Naive thymus-derived CD8-positive, alpha-beta T cell (primary cell): ENCODE results near the gene KDM7A. TPM values are rescaled to one million over a fixed set of nuclear protein-coding genes. Genes with fewer than 3 reads are reported as not detected.
A peak's percentile ranks its signal among the peaks of the same experiment; 100 is the strongest.

ENCODE experiments used
- ATAC-seq, 2 donors: fragments of 150-1000 bp; cut with Tn5 transposase in 1 of 2; sonication (Bioruptor Pico), chemical (Tn5 transposase) in 1 of 2; 1 replicate in 1 of 2; 2 replicates in 1 of 2; pipeline ENCODE4 v1.10.0; 2021; ENCODE audit warnings: mild to moderate bottlenecking in 2 of 2, moderate library complexity in 2 of 2
- POLR2A ChIA-PET: fragments of 350-600 bp; sonication (Branson Sonifier 250); formaldehyde crosslinking; loops from one replicate; lab custom pipeline; 2021; ENCODE audit warnings: antibody characterized with exemption; lab: Charles Lee
- DNase-seq, 10 donors: peaks; one replicate each; pipeline versions ENCODE4 v3.0.0 to v3.0.0-alpha.2; 2020 to 2022
- H3K27ac Mint-ChIP-seq, 10 donors: one replicate each; pipeline ENCODE4 v1.8.0; 2020 to 2022; ENCODE audit warnings: mild to moderate bottlenecking in 10 of 10, mixed read lengths in 10 of 10, moderate library complexity in 4 of 10, inconsistent platforms in 1 of 10
- H3K27me3 Mint-ChIP-seq, 5 donors: one replicate each; pipeline ENCODE4 v1.8.0; 2021 to 2022; ENCODE audit warnings: mixed read lengths in 5 of 5
- H3K36me3 Mint-ChIP-seq, 3 donors: one replicate each; pipeline ENCODE4 v1.8.0; 2020 to 2022; ENCODE audit warnings: mixed read lengths in 3 of 3, mild to moderate bottlenecking in 2 of 3, inconsistent platforms in 1 of 3
- H3K4me1 Mint-ChIP-seq, 4 donors: one replicate each; pipeline ENCODE4 v1.8.0; 2021 to 2022; ENCODE audit warnings: mixed read lengths in 4 of 4
- H3K4me3 Mint-ChIP-seq, 10 donors: one replicate each; pipeline ENCODE4 v1.8.0; 2020 to 2022; ENCODE audit warnings: mild to moderate bottlenecking in 10 of 10, mixed read lengths in 10 of 10, moderate library complexity in 6 of 10, inconsistent platforms in 1 of 10
- H3K9me3 Mint-ChIP-seq, 9 donors: one replicate each; pipeline ENCODE4 v1.8.0; 2020 to 2022; ENCODE audit warnings: mixed read lengths in 9 of 9, mild to moderate bottlenecking in 3 of 9, inconsistent platforms in 1 of 9, moderate library complexity in 1 of 9
- polyA plus RNA-seq, 3 donors: library from polyadenylated mRNA; unstranded; fragments of 300-500 nt; fragmentation: Illumina TruSeq; gene quantifications; one replicate each; pipeline ENCODE4 v1.2.3, GENCODE V29; 2021
- total RNA-seq, 8 experiments: library from RNA in 2 of 8; stranded (reverse) in 2 of 8; gene quantifications; one replicate each; pipeline ENCODE4 v1.2.3 and lab custom pipeline; 2021 to 2026

The KDM7A gene
- total and polyA plus RNA-seq, 5 experiments from 2014 or later, result 3.5 to 65.4 (median 4.4) TPM

DNA sequence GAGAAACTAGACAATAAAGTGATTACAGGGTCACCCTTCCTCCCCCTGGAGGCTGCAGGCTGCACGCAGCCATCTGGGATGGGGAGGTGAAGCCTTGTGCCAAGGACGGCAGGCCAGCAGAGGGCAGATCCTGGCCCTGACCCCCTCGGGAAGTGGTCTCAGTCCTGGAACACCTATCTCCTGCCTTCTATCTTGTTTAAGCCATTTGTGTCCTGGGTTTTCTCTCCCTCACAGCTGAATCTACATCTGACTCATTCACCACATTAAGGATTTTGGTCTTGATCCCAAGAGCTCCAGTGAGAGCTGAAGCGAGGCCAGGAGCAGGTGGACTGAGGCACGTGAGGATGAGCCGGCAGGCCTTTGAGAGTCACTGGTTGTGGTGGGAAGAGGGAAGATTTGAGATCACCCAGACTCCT, 97.7 kb downstream of the KDM7A start:
- POLR2A ChIA-PET, result interaction anchor here (0.7 kb wide), 1 partner anchor 450 kb away, joined by 4 read pairs; no protein-coding TSS in a partner anchor
- Mint-ChIP-seq H3K4me3 (no peak overlapping the region), H3K27ac (peak overlapping the region in 7 of 10 donors; percentile 4 to 72 (median 64)), H3K36me3 (no peaks in the 10 kb centered on the region), H3K27me3 (peaks cover 0 to 1% (median 0%) of the 10 kb centered on the region in 5 donors), H3K4me1 (peaks cover 9 to 25% (median 21%) of the 10 kb centered on the region in 4 donors), H3K9me3 (no peaks in the 10 kb centered on the region)
- peak in 1 of 2 donors; percentile 17 for ATAC-seq
- no peak for DNase-seq

- Mint-ChIP-seq H3K27me3 (peaks cover 0 to 1% (median 0%) of the 10 kb centered on the region in 5 donors), H3K27ac (peak overlapping the region in 7 of 10 donors; percentile 4 to 90 (median 65)), H3K9me3 (no peaks in the 10 kb centered on the region), H3K36me3 (no peaks in the 10 kb centered on the region), H3K4me3 (peak overlapping the region in 8 of 10 donors; percentile 12 to 84 (median 62)), H3K4me1 (peaks cover 6 to 18% (median 14%) of the 10 kb centered on the region in 4 donors)
- POLR2A ChIA-PET, result no interaction called here
- ATAC-seq (peak; percentile 60 to 87), DNase-seq (peak in 4 of 10 donors; percentile 18 to 24 (median 23))
Observed at GRCh38 chr7:140078392-140078791, 98.4 kb downstream of the KDM7A start.

GRCh38 chr7:140074780-140075179, 102.0 kb downstream of the KDM7A start:
- ATAC-seq, result no peak
- Mint-ChIP-seq H3K36me3 (no peaks in the 10 kb centered on the region), H3K27ac (peak overlapping the region in 1 of 10 donors; percentile 57), H3K9me3 (no peaks in the 10 kb centered on the region), H3K4me3 (no peak overlapping the region), H3K4me1 (peaks cover 3 to 15% (median 14%) of the 10 kb centered on the region in 4 donors), H3K27me3 (peaks cover 0 to 1% (median 0%) of the 10 kb centered on the region in 5 donors)
- DNase-seq, result no peak
- POLR2A ChIA-PET, result no interaction called here

DNA sequence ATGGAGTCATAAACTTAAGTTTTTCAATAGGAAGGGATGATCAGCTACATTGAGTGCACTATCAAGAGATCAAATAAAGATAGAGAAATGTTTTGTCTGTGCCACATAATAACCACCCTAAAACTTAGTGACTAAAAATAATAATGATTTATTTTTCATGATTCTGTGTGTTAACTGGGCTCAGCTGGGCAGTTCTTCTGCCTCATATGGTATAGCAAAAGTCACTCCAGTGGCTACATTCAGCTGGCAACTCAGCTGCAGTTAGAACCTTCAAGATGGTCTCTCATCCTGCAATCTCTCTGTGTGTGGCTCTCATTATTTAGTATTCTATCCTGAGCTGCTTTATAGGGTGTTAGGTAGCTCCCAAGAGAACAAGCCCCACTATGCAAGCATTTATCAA, 106.2 kb downstream of the KDM7A start:
- H3K27me3 Mint-ChIP-seq, result peaks cover 0 to 1% (median 0%) of the 10 kb centered on the region in 5 donors
- H3K27ac Mint-ChIP-seq, result no peak overlapping the region
- POLR2A ChIA-PET, result interaction anchor here (1.0 to 1.2 kb wide), 2 partner anchors 10 to 13 kb away, joined by 3 read pairs; no protein-coding TSS in a partner anchor
- H3K4me3 Mint-ChIP-seq, result no peak overlapping the region
- peaks cover 6 to 18% (median 13%) of the 10 kb centered on the region in 4 donors for H3K4me1 Mint-ChIP-seq
- no peak for DNase-seq
- peaks cover 8 to 29% (median 15%) of the 10 kb centered on the region in 9 donors for H3K9me3 Mint-ChIP-seq
- peaks cover 0 to 16% (median 14%) of the 10 kb centered on the region in 3 donors for H3K36me3 Mint-ChIP-seq
- no peak for ATAC-seq

DNA sequence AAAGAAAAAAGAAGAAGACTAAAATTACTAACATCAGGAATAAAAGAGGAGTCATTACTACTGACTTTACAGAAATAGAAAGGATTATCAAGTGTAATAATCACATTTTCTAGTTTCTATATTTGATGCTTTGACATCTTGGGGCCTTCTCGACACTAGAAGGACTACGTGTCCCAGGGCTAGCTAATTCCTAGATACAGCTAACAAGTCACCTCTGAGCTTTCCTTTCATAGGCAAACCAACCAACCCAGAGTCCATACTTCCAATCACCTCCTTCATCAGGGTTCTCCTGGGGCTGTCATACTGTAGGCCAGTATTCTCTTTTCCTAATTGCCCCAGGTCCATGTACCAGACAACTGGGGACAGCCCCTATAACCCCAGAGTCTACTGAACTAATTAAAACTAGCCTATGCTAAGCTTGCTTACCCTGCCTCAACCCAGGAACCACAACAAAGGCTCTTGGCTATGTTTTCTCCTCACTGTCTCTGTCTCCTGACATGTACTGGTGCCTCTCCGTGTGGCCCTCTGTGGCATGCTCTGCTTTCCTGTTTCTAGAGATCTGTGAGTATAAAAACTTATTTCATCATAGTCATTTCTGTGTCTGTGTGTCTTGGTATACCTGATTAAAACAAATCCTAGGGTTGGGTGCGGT, 107.4 kb downstream of the KDM7A start:
- POLR2A ChIA-PET, result interaction anchor here (1.0 kb wide), 1 partner anchor 11 kb away, joined by 3 read pairs; no protein-coding TSS in a partner anchor
- Mint-ChIP-seq H3K4me3 (peak overlapping the region in 1 of 10 donors; percentile 1), H3K27ac (peak overlapping the region in 4 of 10 donors; percentile 19 to 42 (median 24)), H3K4me1 (peaks cover 6 to 18% (median 12%) of the 10 kb centered on the region in 4 donors), H3K36me3 (peaks cover 0 to 16% (median 15%) of the 10 kb centered on the region in 3 donors), H3K27me3 (no peaks in the 10 kb centered on the region), H3K9me3 (peaks cover 8 to 30% (median 15%) of the 10 kb centered on the region in 9 donors)
- peak; percentile 70 to 95 for ATAC-seq
- peak in 4 of 10 donors; percentile 15 to 28 (median 26) for DNase-seq

DNA sequence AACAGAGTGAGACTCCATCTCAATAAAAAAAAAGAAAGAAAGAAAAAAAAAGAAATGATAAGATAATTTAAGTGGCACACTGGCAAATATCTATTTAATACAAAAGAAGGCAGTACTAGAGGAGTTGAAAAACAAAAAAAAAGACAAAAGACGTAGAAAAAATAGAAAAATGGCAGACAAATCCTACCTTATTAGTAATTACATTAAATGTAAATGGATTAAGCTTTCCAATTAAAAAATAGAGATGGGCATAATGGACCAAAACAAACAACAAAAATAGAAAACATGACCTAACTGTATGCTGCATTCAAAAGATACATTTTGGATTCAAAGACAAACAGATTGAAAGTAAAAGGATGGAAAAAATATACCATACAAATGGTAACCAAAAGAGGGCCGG, 108.8 kb downstream of the KDM7A start:
- Mint-ChIP-seq H3K27me3 (no peaks in the 10 kb centered on the region), H3K36me3 (peaks cover 0 to 16% (median 15%) of the 10 kb centered on the region in 3 donors), H3K9me3 (peaks cover 8 to 30% (median 15%) of the 10 kb centered on the region in 9 donors), H3K27ac (peak overlapping the region in 1 of 10 donors; percentile 40), H3K4me3 (no peak overlapping the region), H3K4me1 (peaks cover 7 to 20% (median 19%) of the 10 kb centered on the region in 4 donors)
- no peak for DNase-seq
- POLR2A ChIA-PET, result no interaction called here
- ATAC-seq, result no peak

- Mint-ChIP-seq H3K4me3 (no peak overlapping the region), H3K4me1 (peaks cover 9 to 21% (median 20%) of the 10 kb centered on the region in 4 donors), H3K27ac (no peak overlapping the region), H3K27me3 (no peaks in the 10 kb centered on the region), H3K9me3 (peaks cover 8 to 30% (median 15%) of the 10 kb centered on the region in 9 donors), H3K36me3 (peaks cover 0 to 16% (median 15%) of the 10 kb centered on the region in 3 donors)
- POLR2A ChIA-PET, result no interaction called here
- ATAC-seq, result no peak
- no peak for DNase-seq
Observed at GRCh38 chr7:140067052-140067451, 109.7 kb downstream of the KDM7A start.

GRCh38 chr7:140062528-140063299, 114.1 kb downstream of the KDM7A start, which contains the start of gene PARP12:
PARP12 (minus strand) TSS chr7:140062951; CDS start chr7:140062847, 104 bp downstream.
- peak within 1 kb of the TSS; percentile 80 to 97 (median 96) for H3K27ac Mint-ChIP-seq
- H3K4me3 Mint-ChIP-seq, result peak within 1 kb of the TSS; percentile 88 to 97 (median 95)
- peak; percentile 76 to 80 for ATAC-seq
- peaks cover 8 to 23% (median 15%) of the 10 kb centered on the region in 9 donors for H3K9me3 Mint-ChIP-seq
- POLR2A ChIA-PET, result interaction anchor here (0.7 to 2.1 kb wide), 7 partner anchors 12 to 703 kb away, joined by 3 to 18 read pairs (median 3); partner anchors contain the start of genes KDM7A and LUC7L2
- DNase-seq, result peak; percentile 73 to 92 (median 84)
- H3K4me1 Mint-ChIP-seq, result peaks cover 26 to 51% (median 47%) of the 10 kb centered on the region in 4 donors
- H3K27me3 Mint-ChIP-seq, result no peaks in the 10 kb centered on the region
- H3K36me3 Mint-ChIP-seq, result peaks cover 0 to 16% (median 12%) of the 10 kb centered on the region in 3 donors

DNA sequence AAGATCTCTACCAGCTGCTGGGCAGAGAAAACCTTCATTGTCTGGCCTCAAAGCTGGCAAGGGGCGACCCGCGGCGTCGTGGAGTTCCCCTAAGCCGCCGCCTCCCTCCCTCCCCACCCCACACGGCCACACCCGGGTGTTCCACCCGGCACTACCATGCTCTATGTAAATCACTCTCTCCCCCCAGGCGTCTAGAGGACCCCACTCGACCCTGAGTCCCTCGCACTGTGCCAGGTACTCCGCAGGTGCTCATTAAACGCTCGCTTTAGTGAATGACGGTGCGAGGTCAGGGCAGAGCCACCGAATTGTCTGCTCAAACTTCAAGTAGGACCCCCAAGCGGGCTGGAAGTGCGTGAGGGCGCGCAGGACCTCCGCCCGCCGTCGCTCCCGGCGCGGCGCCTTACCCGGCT, 114.7 kb downstream of the KDM7A start:
- Mint-ChIP-seq H3K36me3 (peaks cover 4 to 13% (median 11%) of the 10 kb centered on the region in 3 donors), H3K27ac (peak overlapping the region; percentile 39 to 97 (median 96)), H3K9me3 (peaks cover 5 to 17% (median 12%) of the 10 kb centered on the region in 9 donors), H3K4me1 (peaks cover 28 to 56% (median 51%) of the 10 kb centered on the region in 4 donors), H3K4me3 (peak overlapping the region; percentile 88 to 97 (median 95)), H3K27me3 (no peaks in the 10 kb centered on the region)
- peak in 8 of 10 donors; percentile 26 to 75 (median 54) for DNase-seq
- POLR2A ChIA-PET, result interaction anchor here (0.7 to 2.1 kb wide), 6 partner anchors 11 to 702 kb away, joined by 3 to 18 read pairs (median 4); partner anchors contain the start of genes KDM7A and LUC7L2
- peak; percentile 66 to 70 for ATAC-seq

DNA sequence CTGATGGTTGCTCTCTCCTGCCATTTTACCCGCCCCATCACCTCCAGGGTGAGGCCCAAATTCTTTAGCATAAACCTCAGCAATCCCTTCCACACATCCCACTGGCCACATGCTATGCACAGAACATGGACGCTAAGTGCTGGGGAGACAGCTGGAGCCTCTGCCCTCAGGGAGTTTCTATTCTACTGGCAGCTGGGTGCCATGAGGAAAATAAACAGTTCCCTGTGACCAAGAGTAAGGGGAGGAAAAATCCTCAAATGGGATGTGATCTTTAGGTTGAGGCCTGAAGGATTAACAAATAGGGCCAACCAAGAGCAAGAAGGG, 115.2 kb downstream of the KDM7A start:
- H3K36me3 Mint-ChIP-seq, result peaks cover 6 to 10% (median 7%) of the 10 kb centered on the region in 3 donors
- peak overlapping the region; percentile 39 to 97 (median 94) for H3K27ac Mint-ChIP-seq
- H3K4me1 Mint-ChIP-seq, result peaks cover 30 to 62% (median 56%) of the 10 kb centered on the region in 4 donors
- POLR2A ChIA-PET, result interaction anchor here (0.7 to 2.1 kb wide), 4 partner anchors 38 to 1676 kb away, joined by 3 to 18 read pairs (median 4); partner anchors contain the start of genes KDM7A and SSBP1
- H3K27me3 Mint-ChIP-seq, result no peaks in the 10 kb centered on the region
- ATAC-seq (no peak), DNase-seq (no peak)
- H3K9me3 Mint-ChIP-seq, result peaks cover under 1 to 11% (median 6%) of the 10 kb centered on the region in 9 donors
- peak overlapping the region; percentile 88 to 97 (median 95) for H3K4me3 Mint-ChIP-seq

DNA sequence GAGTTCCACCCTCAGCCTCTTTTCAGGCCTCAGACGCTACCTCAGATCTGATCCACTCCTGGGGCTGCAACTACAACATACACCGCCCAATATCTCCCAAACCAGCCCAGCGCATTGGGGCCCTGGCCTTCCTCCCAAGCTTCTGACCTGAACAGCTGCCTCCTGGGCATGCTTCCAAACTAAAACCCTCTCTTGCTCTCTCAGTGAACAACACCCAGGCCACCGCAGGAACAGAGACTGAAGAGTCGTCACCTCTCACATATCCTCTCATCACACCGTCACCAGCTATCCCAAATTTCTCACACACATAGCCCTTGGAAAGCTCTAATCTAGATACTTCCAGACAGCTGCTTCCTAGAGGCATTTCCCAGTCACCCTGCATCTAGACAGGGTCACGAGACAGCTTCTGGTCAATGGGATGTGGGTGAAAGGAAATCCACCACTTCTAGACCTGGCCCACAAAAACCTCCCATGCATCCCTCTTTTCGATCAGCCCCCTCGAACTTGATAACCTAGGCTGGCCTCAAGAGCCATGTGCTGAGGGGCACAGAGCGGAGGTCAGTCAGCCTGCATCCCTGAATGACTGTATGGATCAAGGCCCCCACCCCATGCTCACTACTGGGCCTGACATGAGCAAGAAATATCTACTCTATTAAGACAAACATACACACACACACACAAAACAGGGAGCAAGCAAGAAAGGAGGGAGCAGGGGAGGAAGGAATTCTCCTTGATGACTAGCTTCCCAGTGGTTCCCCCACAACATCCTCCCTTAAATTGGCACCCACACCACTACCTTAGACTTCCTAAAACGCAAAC, 115.8 kb downstream of the KDM7A start:
- ATAC-seq (no peak), DNase-seq (no peak)
- POLR2A ChIA-PET, result interaction anchor here (0.7 kb wide), 2 partner anchors 38 to 1677 kb away, joined by 3 to 5 read pairs; partner anchors contain the start of gene SSBP1
- Mint-ChIP-seq H3K27me3 (no peaks in the 10 kb centered on the region), H3K4me1 (peaks cover 31 to 68% (median 60%) of the 10 kb centered on the region in 4 donors), H3K27ac (peak overlapping the region; percentile 39 to 97 (median 92)), H3K9me3 (peaks cover 0 to 6% (median under 1%) of the 10 kb centered on the region in 9 donors), H3K36me3 (peaks cover 1 to 12% (median 8%) of the 10 kb centered on the region in 3 donors), H3K4me3 (peak overlapping the region; percentile 88 to 97 (median 95))
